ENCODE results near the gene PIEZO1. TPM values are rescaled to one million over a fixed set of nuclear protein-coding genes. Genes with fewer than 3 reads are reported as not detected.

Gene PIEZO1
- total RNA-seq, 2 donors from 2014 or later, result 156 to 202 TPM

- no peak for DNase-seq (ENCODE audit: low spot score)
- no peaks in the 10 kb centered on the region for H3K36me3 ChIP-seq
- no peak for TF ChIP-seq POLR2AphosphoS5 (IDR thresholded peaks at IDR 0.05)
- TF ChIP-seq, protein P1, sequence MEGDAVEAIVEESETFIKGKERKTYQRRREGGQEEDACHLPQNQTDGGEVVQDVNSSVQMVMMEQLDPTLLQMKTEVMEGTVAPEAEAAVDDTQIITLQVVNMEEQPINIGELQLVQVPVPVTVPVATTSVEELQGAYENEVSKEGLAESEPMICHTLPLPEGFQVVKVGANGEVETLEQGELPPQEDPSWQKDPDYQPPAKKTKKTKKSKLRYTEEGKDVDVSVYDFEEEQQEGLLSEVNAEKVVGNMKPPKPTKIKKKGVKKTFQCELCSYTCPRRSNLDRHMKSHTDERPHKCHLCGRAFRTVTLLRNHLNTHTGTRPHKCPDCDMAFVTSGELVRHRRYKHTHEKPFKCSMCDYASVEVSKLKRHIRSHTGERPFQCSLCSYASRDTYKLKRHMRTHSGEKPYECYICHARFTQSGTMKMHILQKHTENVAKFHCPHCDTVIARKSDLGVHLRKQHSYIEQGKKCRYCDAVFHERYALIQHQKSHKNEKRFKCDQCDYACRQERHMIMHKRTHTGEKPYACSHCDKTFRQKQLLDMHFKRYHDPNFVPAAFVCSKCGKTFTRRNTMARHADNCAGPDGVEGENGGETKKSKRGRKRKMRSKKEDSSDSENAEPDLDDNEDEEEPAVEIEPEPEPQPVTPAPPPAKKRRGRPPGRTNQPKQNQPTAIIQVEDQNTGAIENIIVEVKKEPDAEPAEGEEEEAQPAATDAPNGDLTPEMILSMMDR (IDR thresholded peaks at IDR 0.05), result no peak
- 88% methylated on average over 17 of the region's 17 CpGs for WGBS
- H3K4me3 ChIP-seq, result no peak overlapping the region
- no peaks in the 10 kb centered on the region for H3K27me3 ChIP-seq (replicated peaks; ENCODE audit: insufficient read depth)
- peaks cover 5% of the 10 kb centered on the region for H3K4me1 ChIP-seq (replicated peaks)
- H3K9me3 ChIP-seq, result no peaks in the 10 kb centered on the region
- intact Hi-C loops (cut with DNase I), result no loop called here
- H3K27ac ChIP-seq, result no peak overlapping the region
These were observed 14.7 kb upstream of the PIEZO1 start for GRCh38 chr16:88799569-88800276.

GRCh38 chr16:88798772-88799455 is 13.9 kb upstream of the PIEZO1 start:
- TF ChIP-seq POLR2AphosphoS5 (IDR thresholded peaks at IDR 0.05) (no peak), POLR2A (IDR thresholded peaks at IDR 0.05) (no peak)
- TF ChIP-seq, protein P1 (IDR thresholded peaks at IDR 0.05), result no peak
- intact Hi-C loops (cut with DNase I), result no loop called here
- no peak for DNase-seq (ENCODE audit: low spot score)
- peaks cover under 1% of the 10 kb centered on the region for H3K4me1 ChIP-seq (replicated peaks)
- no peaks in the 10 kb centered on the region for H3K9me3 ChIP-seq
- H3K27ac ChIP-seq, result no peak overlapping the region
- no peaks in the 10 kb centered on the region for H3K27me3 ChIP-seq (replicated peaks; ENCODE audit: insufficient read depth)
- no peak overlapping the region for H3K4me3 ChIP-seq
- H3K36me3 ChIP-seq, result no peaks in the 10 kb centered on the region

- intact Hi-C loops (cut with DNase I), result no loop called here
- Histone ChIP-seq H3K36me3 (no peaks in the 10 kb centered on the region), H3K4me1 (replicated peaks) (no peaks in the 10 kb centered on the region), H3K9me3 (no peaks in the 10 kb centered on the region), H3K27ac (no peak overlapping the region), H3K27me3 (replicated peaks; ENCODE audit: insufficient read depth) (no peaks in the 10 kb centered on the region), H3K4me3 (no peak overlapping the region)
- WGBS, result 87% methylated on average over 4 of the region's 4 CpGs
- TF ChIP-seq POLR2AphosphoS5 (IDR thresholded peaks at IDR 0.05) (no peak), POLR2A (IDR thresholded peaks at IDR 0.05) (no peak)
- TF ChIP-seq, protein P1 (IDR thresholded peaks at IDR 0.05), result no peak
- no peak for DNase-seq (ENCODE audit: low spot score)
These were observed 13.1 kb upstream of the PIEZO1 start for GRCh38 chr16:88798073-88798472.

DNA sequence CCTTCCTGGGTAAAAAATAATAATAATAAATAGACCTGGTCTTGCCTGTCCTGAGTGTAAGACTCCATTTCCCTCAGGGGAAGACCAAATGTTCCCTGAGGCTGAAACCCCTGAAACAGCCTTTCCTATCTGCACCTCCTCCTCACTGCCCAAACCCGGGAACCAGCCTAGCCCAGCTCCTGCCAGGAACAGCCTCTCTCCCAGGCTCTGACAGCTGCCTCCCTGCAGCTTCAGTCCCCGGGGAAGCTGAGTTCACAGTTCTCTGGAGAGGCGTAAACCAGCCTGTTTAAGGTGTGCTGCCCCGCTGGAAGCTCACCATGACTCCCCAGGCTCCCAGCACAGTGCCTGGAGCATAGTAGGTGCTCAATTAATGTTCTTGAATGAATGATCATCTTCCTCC is 11.3 kb upstream of the PIEZO1 start:
- no peak for DNase-seq (ENCODE audit: low spot score)
- intact Hi-C loops (cut with DNase I), result no loop called here
- Histone ChIP-seq H3K36me3 (no peaks in the 10 kb centered on the region), H3K9me3 (no peaks in the 10 kb centered on the region), H3K27ac (no peak overlapping the region), H3K4me1 (replicated peaks) (no peaks in the 10 kb centered on the region), H3K27me3 (replicated peaks; ENCODE audit: insufficient read depth) (no peaks in the 10 kb centered on the region), H3K4me3 (no peak overlapping the region)
- 65% methylated on average over 4 of the region's 4 CpGs for WGBS
- no peak for TF ChIP-seq POLR2A (IDR thresholded peaks at IDR 0.05)

- 49% methylated on average over 35 of the region's 35 CpGs for WGBS
- Histone ChIP-seq H3K4me3 (no peak overlapping the region), H3K27me3 (replicated peaks; ENCODE audit: insufficient read depth) (no peaks in the 10 kb centered on the region), H3K4me1 (replicated peaks) (no peaks in the 10 kb centered on the region), H3K27ac (no peak overlapping the region), H3K9me3 (no peaks in the 10 kb centered on the region), H3K36me3 (no peaks in the 10 kb centered on the region)
- intact Hi-C loops (cut with DNase I), result no loop called here
- TF ChIP-seq, protein P1 (IDR thresholded peaks at IDR 0.05), result no peak
- TF ChIP-seq POLR2A (IDR thresholded peaks at IDR 0.05), result no peak
- no peak for TF ChIP-seq POLR2AphosphoS5 (IDR thresholded peaks at IDR 0.05)
- DNase-seq (ENCODE audit: low spot score), result no peak
These were observed 8.4 kb upstream of the PIEZO1 start for GRCh38 chr16:88793251-88793954.
